ENCODE data around the gene WDFY1. TPM values are rescaled to one million over a fixed set of nuclear protein-coding genes. Genes with fewer than 3 reads are reported as not detected.

WDFY1 gene
- total and polyA plus RNA-seq, 2 donors (not counting 3 experiments of a cell fraction or from before 2014, with no cell fraction given): 54.7 to 68.7 TPM

DNA sequence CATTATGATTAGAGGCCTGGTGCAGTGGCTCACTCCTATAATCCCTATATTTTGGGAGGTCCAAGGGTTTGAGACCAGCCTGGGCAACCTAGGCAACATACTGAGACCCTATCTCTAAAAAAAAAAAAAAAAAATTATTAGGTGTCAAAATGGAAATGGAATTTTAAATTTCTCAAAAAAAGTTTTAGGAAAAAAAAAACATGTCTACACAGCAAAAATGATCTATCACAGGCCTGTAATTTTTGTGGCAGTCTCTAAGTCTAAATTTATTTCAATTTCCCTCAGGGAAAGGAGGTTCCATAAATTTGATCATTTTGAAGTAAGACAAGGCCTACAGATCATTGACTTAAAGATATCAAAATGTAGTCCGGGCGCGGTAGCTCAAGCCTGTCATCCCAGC lies 28.5 kb upstream of the WDFY1 start:
- no peak overlapping the region for H2AFZ ChIP-seq (ENCODE audit: low read depth, low read length)
- H3K27ac ChIP-seq (ENCODE audit: insufficient read depth, low read depth, low read length): no peak overlapping the region
- TF ChIP-seq FOS (IDR thresholded peaks at IDR 0.05; ENCODE audit: borderline replicate concordance, insufficient read depth, low read length) (no peak), JUN (IDR thresholded peaks at IDR 0.05; ENCODE audit: borderline replicate concordance, insufficient read depth, insufficient read length, low read depth) (no peak), GATA2 (IDR thresholded peaks at IDR 0.05; ENCODE audit: insufficient read depth, insufficient read length, low read depth, low read length) (no peak), EZH2 (IDR thresholded peaks at IDR 0.05; ENCODE audit: borderline replicate concordance, low read depth, low read length, severe bottlenecking) (no peak), MYC (IDR thresholded peaks at IDR 0.05; ENCODE audit: low read depth, low read length) (no peak), POLR2AphosphoS5 (IDR thresholded peaks at IDR 0.05; ENCODE audit: insufficient read depth, low read depth, low read length) (no peak), POLR2A (IDR thresholded peaks at IDR 0.05; ENCODE audit: low read depth, low read length) (no peak)
- TF ChIP-seq, protein P1, sequence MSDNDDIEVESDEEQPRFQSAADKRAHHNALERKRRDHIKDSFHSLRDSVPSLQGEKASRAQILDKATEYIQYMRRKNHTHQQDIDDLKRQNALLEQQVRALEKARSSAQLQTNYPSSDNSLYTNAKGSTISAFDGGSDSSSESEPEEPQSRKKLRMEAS (IDR thresholded peaks at IDR 0.05; ENCODE audit: insufficient read depth, insufficient read length): no peak
- TF ChIP-seq, protein P2, sequence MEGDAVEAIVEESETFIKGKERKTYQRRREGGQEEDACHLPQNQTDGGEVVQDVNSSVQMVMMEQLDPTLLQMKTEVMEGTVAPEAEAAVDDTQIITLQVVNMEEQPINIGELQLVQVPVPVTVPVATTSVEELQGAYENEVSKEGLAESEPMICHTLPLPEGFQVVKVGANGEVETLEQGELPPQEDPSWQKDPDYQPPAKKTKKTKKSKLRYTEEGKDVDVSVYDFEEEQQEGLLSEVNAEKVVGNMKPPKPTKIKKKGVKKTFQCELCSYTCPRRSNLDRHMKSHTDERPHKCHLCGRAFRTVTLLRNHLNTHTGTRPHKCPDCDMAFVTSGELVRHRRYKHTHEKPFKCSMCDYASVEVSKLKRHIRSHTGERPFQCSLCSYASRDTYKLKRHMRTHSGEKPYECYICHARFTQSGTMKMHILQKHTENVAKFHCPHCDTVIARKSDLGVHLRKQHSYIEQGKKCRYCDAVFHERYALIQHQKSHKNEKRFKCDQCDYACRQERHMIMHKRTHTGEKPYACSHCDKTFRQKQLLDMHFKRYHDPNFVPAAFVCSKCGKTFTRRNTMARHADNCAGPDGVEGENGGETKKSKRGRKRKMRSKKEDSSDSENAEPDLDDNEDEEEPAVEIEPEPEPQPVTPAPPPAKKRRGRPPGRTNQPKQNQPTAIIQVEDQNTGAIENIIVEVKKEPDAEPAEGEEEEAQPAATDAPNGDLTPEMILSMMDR (IDR thresholded peaks at IDR 0.05; ENCODE audit: extremely low read depth in 1 of 2, insufficient read depth in 1 of 2, low read depth in 1 of 2, low read length in 2 of 2): no peak
- dilution Hi-C loops (cut with MboI; ENCODE audit: extremely low pct_ligation_motif_present, low sequenced_read_pairs) (no loop called here), intact Hi-C loops (cut with micrococcal nuclease) (no loop called here)
- peaks cover 2% of the 10 kb centered on the region for H3K9me1 ChIP-seq (replicated peaks; ENCODE audit: control insufficient read depth, extremely low read depth, insufficient read depth, low read length)
- no peaks in the 10 kb centered on the region for H3K79me2 ChIP-seq (ENCODE audit: control insufficient read depth, insufficient read depth, low read length)
- no peaks in the 10 kb centered on the region for H3K9me3 ChIP-seq (replicated peaks; ENCODE audit: control insufficient read depth, insufficient read depth, low read length)
- H3K4me1 ChIP-seq (ENCODE audit: control insufficient read depth, extremely low read depth, insufficient read depth, low read length): peaks cover 6% of the 10 kb centered on the region
- no peak overlapping the region for H3K9ac ChIP-seq (replicated peaks; ENCODE audit: extremely low read depth, insufficient read depth, low read length)
- POLR2A ChIA-PET: no interaction called here
- no TSS peak for BruUV-seq (replicated peaks)
- no peaks in the 10 kb centered on the region for H4K20me1 ChIP-seq (replicated peaks; ENCODE audit: control insufficient read depth, extremely low read depth, insufficient read depth, low read length)
- H3K36me3 ChIP-seq (ENCODE audit: control insufficient read depth in 2 of 2, extremely low read depth in 1 of 2, insufficient read depth in 2 of 2, low read length in 2 of 2): no peaks in the 10 kb centered on the region
- no peaks in the 10 kb centered on the region for H3K27me3 ChIP-seq (ENCODE audit: control insufficient read depth in 2 of 2, insufficient read depth in 2 of 2, low read length in 2 of 2)
- DNase-seq (ENCODE audit: low read depth, low spot score) (no peak), FAIRE-seq (no peak)
- no peak overlapping the region for H3K4me2 ChIP-seq (ENCODE audit: insufficient read depth, low read length)
- no peak overlapping the region for H3K4me3 ChIP-seq (replicated peaks in 1 of 3; ENCODE audit: insufficient read depth in 1 of 3, low read depth in 1 of 3, low read length in 3 of 3)
- CTCF ChIA-PET: interaction anchor here (1.3 to 12.5 kb wide), 2 partner anchors 312 to 386 kb away, joined by 4 to 545 read pairs; no protein-coding TSS in a partner anchor

Data from endothelial cell of umbilical vein (primary cell).